ENCODE data around the gene ANKRD33.

GRCh38 chr12:51915003-51915625 lies 27.2 kb downstream of the ANKRD33 start:
- TF ChIP-seq, protein P1, sequence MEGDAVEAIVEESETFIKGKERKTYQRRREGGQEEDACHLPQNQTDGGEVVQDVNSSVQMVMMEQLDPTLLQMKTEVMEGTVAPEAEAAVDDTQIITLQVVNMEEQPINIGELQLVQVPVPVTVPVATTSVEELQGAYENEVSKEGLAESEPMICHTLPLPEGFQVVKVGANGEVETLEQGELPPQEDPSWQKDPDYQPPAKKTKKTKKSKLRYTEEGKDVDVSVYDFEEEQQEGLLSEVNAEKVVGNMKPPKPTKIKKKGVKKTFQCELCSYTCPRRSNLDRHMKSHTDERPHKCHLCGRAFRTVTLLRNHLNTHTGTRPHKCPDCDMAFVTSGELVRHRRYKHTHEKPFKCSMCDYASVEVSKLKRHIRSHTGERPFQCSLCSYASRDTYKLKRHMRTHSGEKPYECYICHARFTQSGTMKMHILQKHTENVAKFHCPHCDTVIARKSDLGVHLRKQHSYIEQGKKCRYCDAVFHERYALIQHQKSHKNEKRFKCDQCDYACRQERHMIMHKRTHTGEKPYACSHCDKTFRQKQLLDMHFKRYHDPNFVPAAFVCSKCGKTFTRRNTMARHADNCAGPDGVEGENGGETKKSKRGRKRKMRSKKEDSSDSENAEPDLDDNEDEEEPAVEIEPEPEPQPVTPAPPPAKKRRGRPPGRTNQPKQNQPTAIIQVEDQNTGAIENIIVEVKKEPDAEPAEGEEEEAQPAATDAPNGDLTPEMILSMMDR (conservative IDR thresholded peaks at IDR 0.05; ENCODE audit: low read depth, low read length) = no peak
- no peak for TF ChIP-seq EZH2phosphoT487 (IDR thresholded peaks at IDR 0.05; ENCODE audit: borderline replicate concordance, low read length)
- no peak for TF ChIP-seq EZH2 (IDR thresholded peaks at IDR 0.05; ENCODE audit: low read length, unreplicated experiment)
